Measurements from ENCODE around the gene LRRC74A.
"Not testable (repeated sequence)": the region's sequence is repeated elsewhere in the genome, so short reads cannot be mapped to it uniquely, and the experiment has no call there.

The LRRC74A gene

DNA sequence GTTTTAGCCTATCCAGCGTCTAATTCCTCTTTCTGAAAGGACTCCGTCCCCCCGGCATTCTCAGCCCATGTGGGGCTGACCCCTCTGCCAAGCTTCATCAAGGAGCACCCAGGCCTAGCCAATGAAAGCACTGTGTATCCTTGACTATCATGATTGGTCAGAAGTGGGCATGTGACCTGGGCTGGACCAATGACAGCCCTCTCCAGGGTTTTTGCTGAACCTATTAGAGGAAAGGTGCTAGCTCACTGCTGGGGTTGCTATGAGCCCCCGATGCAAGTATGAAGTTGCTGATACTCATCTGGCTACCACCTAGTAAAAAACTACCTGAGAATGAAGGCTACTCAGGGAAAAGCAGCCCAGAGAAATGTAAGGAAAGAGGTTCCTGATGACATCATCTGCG is 68.1 kb downstream of the LRRC74A start:
- no peak for DNase-seq (ENCODE audit: extremely low read depth, insufficient read length)
- no peak for TF ChIP-seq CTCF (IDR thresholded peaks at IDR 0.05; ENCODE audit: insufficient read depth, low read length, poor library complexity, severe bottlenecking)

DNA sequence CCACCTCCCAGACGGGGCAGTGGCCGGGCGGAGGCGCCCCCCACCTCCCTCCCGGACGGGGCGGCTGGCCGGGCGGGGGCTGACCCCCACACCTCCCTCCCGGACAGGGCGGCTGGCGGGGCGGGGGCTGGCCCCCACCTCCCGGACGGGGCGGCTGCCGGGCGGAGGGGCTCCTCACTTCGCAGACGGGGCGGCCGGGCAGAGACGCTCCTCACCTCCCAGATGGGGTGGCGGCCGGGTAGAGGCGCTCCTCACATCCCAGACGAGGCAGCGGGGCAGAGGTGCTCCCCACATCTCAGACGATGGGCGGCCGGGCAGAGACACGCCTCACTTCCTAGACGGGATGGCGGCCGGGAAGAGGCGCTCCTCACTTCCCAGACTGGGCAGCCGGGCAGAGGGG is 71.8 kb downstream of the LRRC74A start:
- H3K36me3 ChIP-seq (ENCODE audit: control insufficient read depth, insufficient read depth, low read length); H3K4me3 ChIP-seq (replicated peaks; ENCODE audit: low read depth, low read length); H3K27me3 ChIP-seq (replicated peaks; ENCODE audit: control insufficient read depth, insufficient read depth, low read length); DNase-seq (ENCODE audit: extremely low read depth, insufficient read length): not testable (repeated sequence)

More for the DNA sequence above, 68.1 kb downstream of the LRRC74A start:
- H3K4me3 ChIP-seq (replicated peaks; ENCODE audit: low read depth, low read length), result no peak overlapping the region
- H3K36me3 ChIP-seq (ENCODE audit: control insufficient read depth, insufficient read depth, low read length), result no peaks in the 10 kb centered on the region
- no peaks in the 10 kb centered on the region for H3K27me3 ChIP-seq (replicated peaks; ENCODE audit: control insufficient read depth, insufficient read depth, low read length)

DNA sequence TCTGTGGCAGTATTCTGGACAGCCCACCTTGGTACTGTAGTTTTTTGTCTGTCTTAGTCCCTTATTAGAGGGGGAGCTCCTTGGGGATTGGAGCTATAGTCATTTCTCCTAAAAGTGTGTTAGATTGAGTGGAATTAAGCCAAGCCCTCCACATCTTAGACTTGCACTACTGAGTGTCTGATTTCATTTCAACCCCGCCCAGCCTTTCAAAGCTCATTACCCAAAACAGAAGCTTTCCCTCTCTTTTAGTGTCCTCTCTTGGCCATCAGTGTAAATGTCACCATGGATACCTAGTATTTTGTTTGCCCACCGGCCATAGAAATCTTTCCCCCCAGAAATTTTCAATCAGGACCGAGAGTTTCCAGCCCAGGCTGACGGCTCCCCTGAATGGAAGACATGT is 74.5 kb downstream of the LRRC74A start:
- no peak for TF ChIP-seq CTCF (IDR thresholded peaks at IDR 0.05; ENCODE audit: insufficient read depth, low read length, poor library complexity, severe bottlenecking)
- Histone ChIP-seq H3K4me3 (replicated peaks; ENCODE audit: low read depth, low read length) (no peak overlapping the region), H3K27me3 (replicated peaks; ENCODE audit: control insufficient read depth, insufficient read depth, low read length) (no peaks in the 10 kb centered on the region), H3K36me3 (ENCODE audit: control insufficient read depth, insufficient read depth, low read length) (no peaks in the 10 kb centered on the region)
- no peak for DNase-seq (ENCODE audit: extremely low read depth, insufficient read length)

DNA sequence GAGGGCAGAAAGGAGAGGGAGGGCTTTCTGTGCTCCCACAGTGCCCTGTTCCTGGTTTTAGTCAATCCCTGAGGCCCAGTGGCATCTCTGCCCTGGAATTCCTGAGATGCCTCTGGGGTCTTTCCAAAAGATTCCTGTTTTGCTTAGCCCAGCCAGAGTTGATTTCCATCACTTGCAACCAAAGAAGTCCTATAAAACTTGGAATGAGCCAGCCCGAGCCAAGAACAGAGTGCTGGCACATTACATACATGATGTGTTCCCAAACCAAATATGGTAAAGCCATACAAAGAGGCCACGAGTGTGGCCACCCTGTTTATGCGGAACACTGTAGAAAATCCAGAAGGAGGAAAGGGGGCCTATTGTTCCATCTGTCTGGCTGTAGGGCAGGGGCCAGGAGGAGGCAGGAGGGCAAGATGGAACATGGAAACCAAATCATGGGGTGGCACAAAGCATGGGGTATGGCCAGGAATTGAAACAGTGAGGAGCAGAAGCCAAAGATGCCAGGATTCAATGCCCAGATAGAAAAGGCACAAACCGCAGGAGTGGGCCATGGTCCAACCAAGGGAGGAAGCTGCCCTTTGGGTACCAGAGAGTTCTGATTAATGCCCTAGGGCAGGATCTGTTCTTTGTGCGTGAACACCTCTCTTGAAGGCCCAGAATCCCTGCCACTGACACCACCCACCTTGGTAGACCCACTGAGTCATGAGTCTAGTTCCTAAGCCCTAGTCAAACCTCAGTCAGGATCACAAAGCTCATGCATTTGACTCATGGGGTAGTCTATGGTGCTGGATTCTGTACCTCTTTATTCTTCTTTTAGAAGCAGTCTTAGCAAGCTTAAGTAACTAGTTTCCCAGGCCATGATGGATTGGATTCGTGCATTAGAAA is 75.2 kb downstream of the LRRC74A start:
- no peak for TF ChIP-seq CTCF (IDR thresholded peaks at IDR 0.05; ENCODE audit: insufficient read depth, low read length, poor library complexity, severe bottlenecking)
- Histone ChIP-seq H3K36me3 (ENCODE audit: control insufficient read depth, insufficient read depth, low read length) (no peaks in the 10 kb centered on the region), H3K27me3 (replicated peaks; ENCODE audit: control insufficient read depth, insufficient read depth, low read length) (no peaks in the 10 kb centered on the region), H3K4me3 (replicated peaks; ENCODE audit: low read depth, low read length) (no peak overlapping the region)
- DNase-seq (ENCODE audit: extremely low read depth, insufficient read length), result no peak

GRCh38 chr14:76902591-76902990 is 76.4 kb downstream of the LRRC74A start:
- no peaks in the 10 kb centered on the region for H3K27me3 ChIP-seq (replicated peaks; ENCODE audit: control insufficient read depth, insufficient read depth, low read length)
- H3K4me3 ChIP-seq (replicated peaks; ENCODE audit: low read depth, low read length), result no peak overlapping the region
- H3K36me3 ChIP-seq (ENCODE audit: control insufficient read depth, insufficient read depth, low read length), result no peaks in the 10 kb centered on the region
- TF ChIP-seq CTCF (IDR thresholded peaks at IDR 0.05; ENCODE audit: insufficient read depth, low read length, poor library complexity, severe bottlenecking), result no peak
- DNase-seq (ENCODE audit: extremely low read depth, insufficient read length), result no peak

DNA sequence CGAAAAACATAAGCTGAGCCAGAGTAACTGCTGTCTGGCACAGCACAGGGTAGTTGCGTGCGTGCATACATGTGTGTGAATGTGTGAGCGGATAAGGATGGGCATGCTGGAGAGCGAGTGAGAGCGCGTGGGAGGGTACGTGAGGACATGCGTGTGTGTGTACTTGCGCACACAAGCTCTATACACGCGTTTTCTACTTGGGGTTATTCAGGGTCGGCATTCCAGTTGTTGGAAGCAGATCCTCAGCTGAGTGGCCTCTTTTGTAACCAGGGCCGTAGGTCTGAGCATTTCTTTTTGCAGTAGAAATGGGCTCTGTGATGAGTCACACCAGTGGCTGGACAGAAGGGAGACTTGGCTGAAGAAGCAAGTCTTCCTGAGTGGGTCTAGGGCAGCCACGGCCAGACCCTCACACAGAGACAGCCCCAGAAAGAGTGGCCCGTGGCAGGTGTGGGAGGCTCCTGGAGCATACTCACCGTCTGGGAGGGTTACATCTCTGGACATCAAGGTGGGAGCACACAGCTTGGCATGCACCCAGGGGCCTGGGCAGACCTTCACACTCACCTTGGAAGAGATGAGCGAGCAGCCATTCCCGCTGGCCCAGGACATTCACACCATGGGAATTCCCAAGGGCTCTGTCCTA is 78.0 kb downstream of the LRRC74A start:
- Histone ChIP-seq H3K27me3 (replicated peaks; ENCODE audit: control insufficient read depth, insufficient read depth, low read length) (no peaks in the 10 kb centered on the region), H3K36me3 (ENCODE audit: control insufficient read depth, insufficient read depth, low read length) (no peaks in the 10 kb centered on the region), H3K4me3 (replicated peaks; ENCODE audit: low read depth, low read length) (no peak overlapping the region)
- TF ChIP-seq CTCF (IDR thresholded peaks at IDR 0.05; ENCODE audit: insufficient read depth, low read length, poor library complexity, severe bottlenecking), result no peak
- no peak for DNase-seq (ENCODE audit: extremely low read depth, insufficient read length)

Measured in GM06990 (cell line).